SK-N-SH (cell line): ENCODE results near the gene PPEF1. TPM values are rescaled to one million over a fixed set of nuclear protein-coding genes. Genes with fewer than 3 reads are reported as not detected.

Source experiments
- CTCF ChIA-PET: fragments of 300-600, 350-600 bp; formaldehyde crosslinking; extraction: SDS; loops from one replicate; lab custom pipeline; 2021; lab: Yijun Ruan, JAX
- POLR2A ChIA-PET: fragments of 350-600 bp; sonication (Branson Sonifier 250); formaldehyde crosslinking; extraction: SDS; loops from one replicate; lab custom pipeline; 2020; ENCODE audit warnings: antibody characterized with exemption, inconsistent platforms; lab: Yijun Ruan, JAX
- DNase-seq: peaks from one replicate; pipeline ENCODE4 v3.0.0; 2012
- H2AFZ ChIP-seq: fragments of 200-600 bp; sonication (generic); 2 replicates; pipeline ENCODE4 v1.8.1; 2016; ENCODE audit warnings: antibody characterized with exemption, mild to moderate bottlenecking, low read depth
- H3F3A ChIP-seq: fragments of 200-600 bp; sonication (generic); replicated peaks from 2 replicates; pipeline ENCODE3; 2016; ENCODE audit warnings: antibody characterized with exemption, mild to moderate bottlenecking; ENCODE audit not compliant: insufficient read depth
- H3K27ac ChIP-seq, 2 experiments: fragments of 200-500 bp in 1 of 2; fragments of 200-600 bp in 1 of 2; sonication (Bioruptor generic) in 1 of 2; sonication (generic), shearing (Covaris generic) in 1 of 2; 2 replicates each; pipeline versions ENCODE4 v1.5.1 to v1.6.1; 2014 to 2016; ENCODE audit warnings: low read depth in 2 of 2, inconsistent platforms in 1 of 2, low read length in 1 of 2, mild to moderate bottlenecking in 1 of 2, mixed read lengths in 1 of 2
- H3K27me3 ChIP-seq: fragments of 200-600 bp; sonication (generic), shearing (Covaris generic); 2 replicates; pipeline ENCODE4 v1.6.1; 2016; ENCODE audit warnings: mixed run types; ENCODE audit not compliant: insufficient read depth
- H3K36me3 ChIP-seq, 2 experiments: fragments of 200-500 bp in 1 of 2; fragments of 200-600 bp in 1 of 2; sonication (Bioruptor generic) in 1 of 2; sonication (generic) in 1 of 2; replicated peaks in 1 of 2; 2 replicates each; pipeline versions ENCODE3 to v1.5.1; 2014 to 2016; ENCODE audit warnings: low read length in 1 of 2, mild to moderate bottlenecking in 1 of 2; ENCODE audit not compliant: insufficient read depth in 2 of 2, control insufficient read depth in 1 of 2
- H3K4me1 ChIP-seq, 2 experiments: fragments of 200-500 bp in 1 of 2; fragments of 200-600 bp in 1 of 2; sonication (Bioruptor generic) in 1 of 2; sonication (generic), shearing (Covaris generic) in 1 of 2; 2 replicates each; pipeline versions ENCODE4 v1.5.1 to v1.6.1; 2014 to 2016; ENCODE audit warnings: low read depth in 1 of 2, low read length in 1 of 2, mixed run types in 1 of 2; ENCODE audit not compliant: insufficient read depth in 2 of 2, control insufficient read depth in 1 of 2
- H3K4me2 ChIP-seq: fragments of 200-600 bp; sonication (generic), shearing (Covaris generic); 2 replicates; pipeline ENCODE4 v1.6.1; 2017; ENCODE audit warnings: mixed run types
- H3K4me3 ChIP-seq, 2 experiments: fragments of 200-500 bp in 1 of 2; fragments of 200-600 bp in 1 of 2; sonication (Bioruptor generic) in 1 of 2; sonication (generic), shearing (Covaris generic) in 1 of 2; 2 replicates each; pipeline versions ENCODE4 v1.5.1 to v1.8.1; 2014 to 2016; ENCODE audit warnings: low read depth in 2 of 2, inconsistent platforms in 1 of 2, low read length in 1 of 2, mild to moderate bottlenecking in 1 of 2, mixed read lengths in 1 of 2, moderate library complexity in 1 of 2
- H3K79me2 ChIP-seq: fragments of 200-600 bp; sonication (generic); 2 replicates; pipeline ENCODE4 v1.8.1; 2017; ENCODE audit warnings: mild to moderate bottlenecking; ENCODE audit not compliant: insufficient read depth
- H3K9ac ChIP-seq: fragments of 200-600 bp; sonication (generic); 2 replicates; pipeline ENCODE4 v1.6.1; 2017; ENCODE audit warnings: mixed run types
- H3K9me2 ChIP-seq: fragments of 200-600 bp; sonication (generic); 2 replicates; pipeline ENCODE4 v1.6.1; 2017; ENCODE audit warnings: mixed run types
- H3K9me3 ChIP-seq: fragments of 200-600 bp; sonication (generic); 2 replicates; pipeline ENCODE4 v1.6.1; 2017; ENCODE audit warnings: mixed run types, mild to moderate bottlenecking, moderate library complexity
- H4K20me1 ChIP-seq: fragments of 200-600 bp; sonication (generic); 2 replicates; pipeline ENCODE4 v1.6.1; 2017; ENCODE audit warnings: mild to moderate bottlenecking, mixed run types; ENCODE audit not compliant: insufficient read depth
- CTCF ChIP-seq: fragments of 200-600 bp; sonication (generic); IDR thresholded peaks from 2 replicates; pipeline ENCODE4 v1.6.1; 2017; ENCODE audit warnings: antibody characterized with exemption, mild to moderate bottlenecking, moderate library complexity
- EP300 ChIP-seq, 2 experiments: IDR thresholded peaks; 2 replicates each; pipeline versions ENCODE4 v1.4.0 to v1.6.1; 2012; ENCODE audit warnings: borderline replicate concordance in 1 of 2, low read depth in 1 of 2, low read length in 1 of 2
- EZH2phosphoT487 ChIP-seq: fragments of 200-600 bp; sonication (generic); IDR thresholded peaks from 2 replicates; pipeline ENCODE4 v1.6.1; 2017; ENCODE audit warnings: low read depth, mixed run types, mild to moderate bottlenecking, antibody characterized with exemption, moderate library complexity, borderline replicate concordance
- FOXJ3 ChIP-seq: sonication (generic); formaldehyde crosslinking; IDR thresholded peaks from 2 replicates; pipeline ENCODE4 v1.5.1; 2020; ENCODE audit warnings: mild to moderate bottlenecking, missing genetic modification reagents
- FOXM1 ChIP-seq: IDR thresholded peaks from 2 replicates; pipeline ENCODE4 v1.4.0; 2012; ENCODE audit warnings: low read depth, mild to moderate bottlenecking
- GABPA ChIP-seq: IDR thresholded peaks from 2 replicates; pipeline ENCODE4 v1.4.0; 2012; ENCODE audit warnings: low read depth, mild to moderate bottlenecking
- JUND ChIP-seq: IDR thresholded peaks from 2 replicates; pipeline ENCODE4 v1.4.0; 2012
- MAX ChIP-seq: IDR thresholded peaks from 2 replicates; pipeline ENCODE4 v1.4.0; 2012; ENCODE audit warnings: low read depth
- MEF2A ChIP-seq: IDR thresholded peaks from 2 replicates; pipeline ENCODE4 v1.4.0; 2012; ENCODE audit warnings: low read depth, borderline replicate concordance
- MXI1 ChIP-seq: IDR thresholded peaks from 2 replicates; pipeline ENCODE4 v1.6.1; 2012; ENCODE audit warnings: mild to moderate bottlenecking, low read depth, low read length, improper control_type of control experiment
- RFX5 ChIP-seq: IDR thresholded peaks from 2 replicates; pipeline ENCODE4 v1.6.1; 2012; ENCODE audit warnings: mild to moderate bottlenecking, improper control_type of control experiment, low read length
- TAF1 ChIP-seq: IDR thresholded peaks from 2 replicates; pipeline ENCODE4 v1.6.1; 2012; ENCODE audit warnings: low read depth, mild to moderate bottlenecking, low read length, moderate library complexity, borderline replicate concordance
- YY1 ChIP-seq: IDR thresholded peaks from 2 replicates; pipeline ENCODE4 v1.4.0; 2012; ENCODE audit warnings: low read depth, mild to moderate bottlenecking
- ZBTB33 ChIP-seq: IDR thresholded peaks from 2 replicates; pipeline ENCODE4 v1.4.0; 2012; ENCODE audit warnings: low read depth, borderline replicate concordance
- WGBS: methylation state at CpG from one replicate; pipeline ENCODE4 v1.1.6; 2017; ENCODE audit warnings: low lambda C conversion rate; 5-methylcytosine and 5-hydroxymethylcytosine counted together
- polyA plus RNA-seq, 3 experiments: library from polyadenylated mRNA; depleted of rRNA; stranded (reverse); fragments of >200 nt; gene quantifications; 2 replicates each; pipeline ENCODE4 v1.2.3, GENCODE V29; 2012
- TF ChIP-seq, protein P1 (sequence below): IDR thresholded peaks from 2 replicates; pipeline ENCODE4 v1.6.1; 2012; ENCODE audit warnings: mild to moderate bottlenecking, low read depth, low read length, moderate library complexity
- TF ChIP-seq, protein P2 (sequence below): IDR thresholded peaks from 2 replicates; pipeline ENCODE4 v1.4.0; 2012; ENCODE audit warnings: low read depth, borderline replicate concordance
- TF ChIP-seq, protein P3 (sequence below): IDR thresholded peaks from 2 replicates; pipeline ENCODE4; 2012

PPEF1 gene
- polyA plus RNA-seq, 1 of the 3 experiments (the other 2 are of a cell fraction), result 0.16 TPM

DNA sequence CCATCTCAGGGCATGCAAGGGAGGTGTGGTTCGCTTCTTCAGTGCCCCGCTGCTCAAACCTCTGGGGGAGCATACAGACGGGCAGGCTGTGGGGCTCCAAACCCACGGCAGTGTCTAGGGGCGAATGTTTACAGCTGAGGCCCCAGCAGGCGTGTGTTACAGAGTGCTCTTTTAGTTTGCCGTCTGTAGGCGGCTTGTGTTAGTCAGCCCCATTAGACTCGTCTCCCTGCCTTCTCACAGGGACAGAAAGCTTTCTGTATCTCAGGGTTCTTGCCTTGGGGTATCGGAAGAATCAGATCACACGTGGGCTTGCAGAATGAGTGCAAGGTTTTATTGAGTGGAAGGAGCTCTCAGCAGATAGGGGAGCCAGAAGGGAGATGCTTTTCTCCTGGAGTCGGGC, 46.2 kb upstream of the PPEF1 start:
- no peak overlapping the region for H2AFZ ChIP-seq
- no peak overlapping the region for H3K9ac ChIP-seq
- CTCF ChIA-PET, result no interaction called here
- 52% methylated on average over 12 of the region's 12 CpGs for WGBS
- TF ChIP-seq YY1 (no peak), RFX5 (no peak), MAX (no peak), EZH2phosphoT487 (no peak), JUND (no peak), ZBTB33 (no peak), MXI1 (no peak), TAF1 (no peak), GABPA (no peak), EP300 (IDR thresholded peaks at IDR 0.05; ENCODE audit: borderline replicate concordance in 1 of 2, low read depth in 1 of 2, low read length in 1 of 2) (no peak), MEF2A (no peak), FOXM1 (no peak), FOXJ3 (CRISPR knock-in tag) (no peak), CTCF (no peak)
- TF ChIP-seq, protein P1, sequence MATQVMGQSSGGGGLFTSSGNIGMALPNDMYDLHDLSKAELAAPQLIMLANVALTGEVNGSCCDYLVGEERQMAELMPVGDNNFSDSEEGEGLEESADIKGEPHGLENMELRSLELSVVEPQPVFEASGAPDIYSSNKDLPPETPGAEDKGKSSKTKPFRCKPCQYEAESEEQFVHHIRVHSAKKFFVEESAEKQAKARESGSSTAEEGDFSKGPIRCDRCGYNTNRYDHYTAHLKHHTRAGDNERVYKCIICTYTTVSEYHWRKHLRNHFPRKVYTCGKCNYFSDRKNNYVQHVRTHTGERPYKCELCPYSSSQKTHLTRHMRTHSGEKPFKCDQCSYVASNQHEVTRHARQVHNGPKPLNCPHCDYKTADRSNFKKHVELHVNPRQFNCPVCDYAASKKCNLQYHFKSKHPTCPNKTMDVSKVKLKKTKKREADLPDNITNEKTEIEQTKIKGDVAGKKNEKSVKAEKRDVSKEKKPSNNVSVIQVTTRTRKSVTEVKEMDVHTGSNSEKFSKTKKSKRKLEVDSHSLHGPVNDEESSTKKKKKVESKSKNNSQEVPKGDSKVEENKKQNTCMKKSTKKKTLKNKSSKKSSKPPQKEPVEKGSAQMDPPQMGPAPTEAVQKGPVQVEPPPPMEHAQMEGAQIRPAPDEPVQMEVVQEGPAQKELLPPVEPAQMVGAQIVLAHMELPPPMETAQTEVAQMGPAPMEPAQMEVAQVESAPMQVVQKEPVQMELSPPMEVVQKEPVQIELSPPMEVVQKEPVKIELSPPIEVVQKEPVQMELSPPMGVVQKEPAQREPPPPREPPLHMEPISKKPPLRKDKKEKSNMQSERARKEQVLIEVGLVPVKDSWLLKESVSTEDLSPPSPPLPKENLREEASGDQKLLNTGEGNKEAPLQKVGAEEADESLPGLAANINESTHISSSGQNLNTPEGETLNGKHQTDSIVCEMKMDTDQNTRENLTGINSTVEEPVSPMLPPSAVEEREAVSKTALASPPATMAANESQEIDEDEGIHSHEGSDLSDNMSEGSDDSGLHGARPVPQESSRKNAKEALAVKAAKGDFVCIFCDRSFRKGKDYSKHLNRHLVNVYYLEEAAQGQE, result no peak
- TF ChIP-seq, protein P2, sequence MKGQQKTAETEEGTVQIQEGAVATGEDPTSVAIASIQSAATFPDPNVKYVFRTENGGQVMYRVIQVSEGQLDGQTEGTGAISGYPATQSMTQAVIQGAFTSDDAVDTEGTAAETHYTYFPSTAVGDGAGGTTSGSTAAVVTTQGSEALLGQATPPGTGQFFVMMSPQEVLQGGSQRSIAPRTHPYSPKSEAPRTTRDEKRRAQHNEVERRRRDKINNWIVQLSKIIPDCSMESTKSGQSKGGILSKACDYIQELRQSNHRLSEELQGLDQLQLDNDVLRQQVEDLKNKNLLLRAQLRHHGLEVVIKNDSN, result no peak
- TF ChIP-seq, protein P3, sequence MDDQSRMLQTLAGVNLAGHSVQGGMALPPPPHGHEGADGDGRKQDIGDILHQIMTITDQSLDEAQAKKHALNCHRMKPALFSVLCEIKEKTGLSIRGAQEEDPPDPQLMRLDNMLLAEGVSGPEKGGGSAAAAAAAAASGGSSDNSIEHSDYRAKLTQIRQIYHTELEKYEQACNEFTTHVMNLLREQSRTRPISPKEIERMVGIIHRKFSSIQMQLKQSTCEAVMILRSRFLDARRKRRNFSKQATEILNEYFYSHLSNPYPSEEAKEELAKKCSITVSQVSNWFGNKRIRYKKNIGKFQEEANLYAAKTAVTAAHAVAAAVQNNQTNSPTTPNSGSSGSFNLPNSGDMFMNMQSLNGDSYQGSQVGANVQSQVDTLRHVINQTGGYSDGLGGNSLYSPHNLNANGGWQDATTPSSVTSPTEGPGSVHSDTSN, result no peak
- no peaks in the 10 kb centered on the region for H4K20me1 ChIP-seq
- no peaks in the 10 kb centered on the region for H3K9me3 ChIP-seq
- H3K27ac ChIP-seq, result no peak overlapping the region
- H3K4me3 ChIP-seq, result no peak overlapping the region
- H3K4me2 ChIP-seq, result no peak overlapping the region
- no peaks in the 10 kb centered on the region; a peak in 1 of 4 replicates for H3K4me1 ChIP-seq
- no peak for DNase-seq
- H3K79me2 ChIP-seq, result no peaks in the 10 kb centered on the region
- no peaks in the 10 kb centered on the region; the same call in 1 of the 2 replicates for H3K27me3 ChIP-seq
- H3K36me3 ChIP-seq, result no peaks in the 10 kb centered on the region
- no peaks in the 10 kb centered on the region for H3F3A ChIP-seq
- no peaks in the 10 kb centered on the region for H3K9me2 ChIP-seq
- POLR2A ChIA-PET, result no interaction called here
